Smooth muscle cell (in vitro differentiated cells): ENCODE measurements around the gene SMG6. TPM values are rescaled to one million over a fixed set of nuclear protein-coding genes. Genes with fewer than 3 reads are reported as not detected.

ENCODE experiments used
- DNase-seq: peaks from one replicate; lab custom pipeline; 2025; ENCODE audit not compliant: unreplicated experiment; lab: John Stamatoyannopoulos, UW
- H2AFZ ChIP-seq: fragments of 200-600 bp; sonication (generic); 2 replicates; pipeline ENCODE4 v1.6.0; 2016; ENCODE audit warnings: antibody characterized with exemption, low read depth, mild to moderate bottlenecking
- H3F3A ChIP-seq: fragments of 200-600 bp; sonication (generic); 2 replicates; pipeline ENCODE4 v1.6.0; 2017; ENCODE audit warnings: antibody characterized with exemption, low read depth
- H3K27ac ChIP-seq: fragments of 200-600 bp; sonication (generic); 2 replicates; pipeline ENCODE4 v1.5.1; 2016; ENCODE audit warnings: low read depth, mild to moderate bottlenecking
- H3K27me3 ChIP-seq: fragments of 200-600 bp; sonication (generic); 2 replicates; pipeline ENCODE4 v1.6.1; 2016; ENCODE audit warnings: low read depth, mild to moderate bottlenecking
- H3K36me3 ChIP-seq: fragments of 200-600 bp; sonication (generic); 2 replicates; pipeline ENCODE4 v1.5.1; 2016; ENCODE audit warnings: low read depth
- H3K4me1 ChIP-seq: fragments of 200-600 bp; sonication (generic); 2 replicates; pipeline ENCODE4 v1.5.1; 2016; ENCODE audit warnings: low read depth
- H3K4me2 ChIP-seq: fragments of 200-600 bp; sonication (generic); 2 replicates; pipeline ENCODE4 v1.6.0; 2016; ENCODE audit warnings: mild to moderate bottlenecking
- H3K4me3 ChIP-seq: fragments of 200-600 bp; sonication (generic); 2 replicates; pipeline ENCODE4 v1.5.1; 2016; ENCODE audit warnings: mild to moderate bottlenecking
- H3K79me2 ChIP-seq: fragments of 200-600 bp; sonication (generic); 2 replicates; pipeline ENCODE4 v1.6.0; 2016; ENCODE audit warnings: low read depth, mild to moderate bottlenecking
- H3K9ac ChIP-seq: fragments of 200-600 bp; sonication (generic); 2 replicates; pipeline ENCODE4 v1.6.0; 2016; ENCODE audit warnings: low read depth
- H3K9me3 ChIP-seq: fragments of 200-600 bp; sonication (generic); replicated peaks from 2 replicates; pipeline ENCODE4 v1.5.1; 2016; ENCODE audit warnings: low read depth
- H4K20me1 ChIP-seq: fragments of 200-600 bp; sonication (generic); 2 replicates; pipeline ENCODE4 v1.6.0; 2016; ENCODE audit warnings: low read depth
- WGBS: methylation state at CpG from one replicate; pipeline ENCODE4 v1.1.7; 2016; ENCODE audit warnings: low lambda C conversion rate; 5-methylcytosine and 5-hydroxymethylcytosine counted together
- polyA plus RNA-seq: library from polyadenylated mRNA; unstranded; fragments of >200 nt; fragmentation: Nextera tagmentation; extraction: Ambion mirVana; gene quantifications from 2 replicates; pipeline ENCODE4 v1.2.1, GENCODE V29; 2016
- total RNA-seq: library from RNA; depleted of rRNA; stranded (reverse); fragments of >200 nt; gene quantifications from 2 replicates; pipeline ENCODE4 v1.2.3, GENCODE V29; 2014
- TF ChIP-seq, protein P1 (sequence below): fragments of 200-600 bp; sonication (generic); IDR thresholded peaks from 2 replicates; pipeline ENCODE4 v1.5.1; 2017; ENCODE audit warnings: borderline replicate concordance, mild to moderate bottlenecking, antibody characterized with exemption; ENCODE audit not compliant: insufficient read depth, poor library complexity, severe bottlenecking

Gene SMG6
- total and polyA plus RNA-seq, 2 experiments from 2014 or later, result 10.6 to 21.4 TPM

- WGBS, result 73% methylated on average over 6 of the region's 6 CpGs
- Histone ChIP-seq H3K79me2 (peaks cover 3% of the 10 kb centered on the region), H3K36me3 (no peaks in the 10 kb centered on the region), H3K4me2 (no peak overlapping the region), H3K4me3 (no peak overlapping the region), H3F3A (peaks cover 15% of the 10 kb centered on the region), H4K20me1 (peaks cover 4% of the 10 kb centered on the region), H3K27me3 (no peaks in the 10 kb centered on the region), H2AFZ (no peak overlapping the region), H3K27ac (no peak overlapping the region), H3K9me3 (no peaks in the 10 kb centered on the region), H3K4me1 (peaks cover 25% of the 10 kb centered on the region), H3K9ac (no peak overlapping the region)
- no peak for DNase-seq
- TF ChIP-seq, protein P1, sequence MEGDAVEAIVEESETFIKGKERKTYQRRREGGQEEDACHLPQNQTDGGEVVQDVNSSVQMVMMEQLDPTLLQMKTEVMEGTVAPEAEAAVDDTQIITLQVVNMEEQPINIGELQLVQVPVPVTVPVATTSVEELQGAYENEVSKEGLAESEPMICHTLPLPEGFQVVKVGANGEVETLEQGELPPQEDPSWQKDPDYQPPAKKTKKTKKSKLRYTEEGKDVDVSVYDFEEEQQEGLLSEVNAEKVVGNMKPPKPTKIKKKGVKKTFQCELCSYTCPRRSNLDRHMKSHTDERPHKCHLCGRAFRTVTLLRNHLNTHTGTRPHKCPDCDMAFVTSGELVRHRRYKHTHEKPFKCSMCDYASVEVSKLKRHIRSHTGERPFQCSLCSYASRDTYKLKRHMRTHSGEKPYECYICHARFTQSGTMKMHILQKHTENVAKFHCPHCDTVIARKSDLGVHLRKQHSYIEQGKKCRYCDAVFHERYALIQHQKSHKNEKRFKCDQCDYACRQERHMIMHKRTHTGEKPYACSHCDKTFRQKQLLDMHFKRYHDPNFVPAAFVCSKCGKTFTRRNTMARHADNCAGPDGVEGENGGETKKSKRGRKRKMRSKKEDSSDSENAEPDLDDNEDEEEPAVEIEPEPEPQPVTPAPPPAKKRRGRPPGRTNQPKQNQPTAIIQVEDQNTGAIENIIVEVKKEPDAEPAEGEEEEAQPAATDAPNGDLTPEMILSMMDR, result no peak
Measured at GRCh38 chr17:2136241-2136640, 167.3 kb downstream of the SMG6 start.

GRCh38 chr17:2128011-2128410 is 175.6 kb downstream of the SMG6 start:
- no peaks in the 10 kb centered on the region for H3K36me3 ChIP-seq
- no peak overlapping the region for H3K27ac ChIP-seq
- no peaks in the 10 kb centered on the region for H3K27me3 ChIP-seq
- WGBS, result over 99% methylated on average over 15 of the region's 15 CpGs
- H4K20me1 ChIP-seq, result peaks cover 5% of the 10 kb centered on the region
- H3K4me1 ChIP-seq, result peaks cover 20% of the 10 kb centered on the region
- H3K4me2 ChIP-seq, result no peak overlapping the region
- no peaks in the 10 kb centered on the region for H3K9me3 ChIP-seq
- H3K79me2 ChIP-seq, result peaks cover 8% of the 10 kb centered on the region
- DNase-seq, result no peak
- TF ChIP-seq, protein P1, result no peak
- peaks cover 15% of the 10 kb centered on the region for H3F3A ChIP-seq
- no peak overlapping the region for H3K4me3 ChIP-seq
- no peak overlapping the region for H3K9ac ChIP-seq
- H2AFZ ChIP-seq, result no peak overlapping the region

GRCh38 chr17:2125013-2125535 is 178.5 kb downstream of the SMG6 start:
- H3K9me3 ChIP-seq, result no peaks in the 10 kb centered on the region
- peaks cover 27% of the 10 kb centered on the region for H3K4me1 ChIP-seq
- 54% methylated on average over 6 of the region's 6 CpGs for WGBS
- H3K4me2 ChIP-seq, result peak overlapping the region; percentile 33
- peak overlapping the region; percentile 85 for H3K27ac ChIP-seq
- no peaks in the 10 kb centered on the region for H3K27me3 ChIP-seq
- peaks cover 8% of the 10 kb centered on the region for H3K79me2 ChIP-seq
- no peaks in the 10 kb centered on the region for H3K36me3 ChIP-seq
- no peak overlapping the region for H2AFZ ChIP-seq
- DNase-seq, result no peak
- H3K4me3 ChIP-seq, result no peak overlapping the region
- TF ChIP-seq, protein P1, result no peak
- peaks cover 36% of the 10 kb centered on the region for H3F3A ChIP-seq
- peak overlapping the region; percentile 4 for H3K9ac ChIP-seq
- H4K20me1 ChIP-seq, result peaks cover 9% of the 10 kb centered on the region

GRCh38 chr17:2124391-2124790 is 179.2 kb downstream of the SMG6 start:
- no peak overlapping the region for H3K4me3 ChIP-seq
- H3F3A ChIP-seq, result peaks cover 42% of the 10 kb centered on the region
- H3K79me2 ChIP-seq, result peaks cover 4% of the 10 kb centered on the region
- no peak overlapping the region for H2AFZ ChIP-seq
- peaks cover 27% of the 10 kb centered on the region for H3K4me1 ChIP-seq
- H3K4me2 ChIP-seq, result peak overlapping the region; percentile 33
- TF ChIP-seq, protein P1, result no peak
- H3K9me3 ChIP-seq, result no peaks in the 10 kb centered on the region
- no peaks in the 10 kb centered on the region for H3K27me3 ChIP-seq
- WGBS, result 56% methylated on average over 6 of the region's 6 CpGs
- H3K9ac ChIP-seq, result peak overlapping the region; percentile 4
- H3K27ac ChIP-seq, result peak overlapping the region; percentile 85
- DNase-seq, result no peak
- no peaks in the 10 kb centered on the region for H3K36me3 ChIP-seq
- peaks cover 9% of the 10 kb centered on the region for H4K20me1 ChIP-seq
